Posterior cingulate gyrus (tissue), 11 donors: ENCODE measurements around the gene ZNF746.
"Not testable (repeated sequence)": the region's sequence is repeated elsewhere in the genome, so short reads cannot be mapped to it uniquely, and the experiment has no call there.

Experiments used
- DNase-seq, 10 donors: peaks; one replicate each; pipeline versions ENCODE4 v3.0.0 to v3.0.0-alpha.2; 2020 to 2021; ENCODE audit warnings: mixed read lengths in 3 of 10
- intact Hi-C: fragments of 100-400 bp; cut with DNase I; formaldehyde crosslinking; loops from one replicate; pipeline ENCODE4 v1.15.1; 2023

The ZNF746 gene

GRCh38 chr7:149493975-149494374 is 3.6 kb downstream of the ZNF746 start:
- DNase-seq = not testable (repeated sequence)
- intact Hi-C loops = loop anchor here (10.0 kb wide), 1 partner anchor 229 kb away; the partner anchor contains the start of gene ZNF783

DNA sequence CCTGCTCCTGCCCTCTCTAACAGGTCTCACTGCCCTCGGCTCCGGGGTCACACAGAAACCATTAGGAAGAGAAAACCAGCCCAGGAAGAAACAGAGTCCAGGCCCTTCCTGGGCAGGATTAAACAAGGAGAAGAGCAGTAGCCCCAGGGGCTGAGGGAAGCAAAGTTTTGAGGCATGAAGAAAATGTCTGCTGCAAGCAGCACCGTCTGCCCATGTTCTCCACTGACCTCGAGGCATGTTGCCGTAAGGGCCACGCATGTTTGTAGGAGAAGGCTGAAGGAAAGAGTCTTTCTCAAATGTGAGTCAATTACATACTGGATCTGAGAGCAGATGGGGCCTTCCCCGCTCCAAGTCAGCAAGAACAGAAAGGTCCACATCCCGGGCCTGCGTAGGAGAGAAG is 4.2 kb downstream of the ZNF746 start:
- DNase-seq = no peak
- intact Hi-C loops = loop anchor here (10.0 kb wide), 1 partner anchor 229 kb away; the partner anchor contains the start of gene ZNF783

DNA sequence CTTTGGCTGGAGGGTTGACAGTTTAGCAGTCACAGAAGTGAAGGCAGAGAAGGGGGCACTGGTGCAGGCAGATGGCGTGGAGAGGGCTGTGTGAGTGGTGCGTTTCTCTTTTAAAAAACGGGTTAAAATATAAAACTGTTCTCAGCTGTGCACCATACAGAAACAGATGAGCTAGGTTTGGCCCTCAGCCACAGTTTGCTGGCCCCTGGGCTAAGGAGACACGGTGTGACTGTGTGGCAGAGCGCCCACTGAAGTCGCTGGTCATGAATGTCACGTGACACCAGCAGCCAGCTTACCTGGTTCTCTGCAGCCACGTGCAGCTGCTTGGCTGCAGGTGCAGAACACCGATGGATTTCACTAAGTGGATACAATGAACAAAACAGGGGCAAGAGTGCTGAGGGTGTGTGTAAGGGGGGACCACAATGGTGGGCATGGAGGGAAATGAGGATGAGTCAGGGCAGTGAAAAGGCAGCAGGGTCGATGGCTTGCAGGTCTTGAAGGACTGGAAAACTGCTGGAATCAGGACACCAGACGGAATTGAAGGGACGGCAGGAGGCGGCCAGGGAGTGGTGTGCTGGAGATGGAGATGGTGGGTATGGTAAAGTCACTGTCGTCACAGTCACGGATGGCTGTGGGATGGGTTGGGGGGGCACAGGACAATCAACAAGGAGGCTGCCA is 7.4 kb downstream of the ZNF746 start:
- intact Hi-C loops = loop anchor here (10.0 kb wide), 1 partner anchor 225 kb away; the partner anchor contains the start of gene ZNF783
- DNase-seq = peak in 1 of 10 donors; percentile 54

GRCh38 chr7:149489391-149490024 is 8.1 kb downstream of the ZNF746 start:
- DNase-seq = no peak
- intact Hi-C loops = loop anchor here (10.0 kb wide), 1 partner anchor 225 kb away; the partner anchor contains the start of gene ZNF783

DNA sequence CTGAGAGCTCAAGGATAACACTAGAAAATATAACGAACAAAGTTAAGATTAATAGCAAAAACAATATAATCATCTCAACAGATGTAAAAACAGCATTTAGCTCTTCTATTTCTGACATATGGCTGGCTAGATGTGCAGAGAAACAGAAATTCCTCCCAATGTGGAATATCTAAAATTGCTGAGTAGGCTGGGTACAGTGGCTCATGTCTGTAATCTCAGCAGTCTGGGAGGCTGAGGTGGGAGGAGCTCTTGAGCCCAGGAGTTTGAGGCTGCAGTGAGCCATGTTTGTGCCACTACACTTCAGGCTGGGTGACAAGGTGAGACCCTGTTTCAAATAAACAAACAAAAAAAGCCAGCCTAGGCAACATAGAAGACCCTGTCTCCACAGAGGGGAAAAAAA is 18.0 kb downstream of the ZNF746 start:
- intact Hi-C loops = no loop called here
- DNase-seq = no peak

DNA sequence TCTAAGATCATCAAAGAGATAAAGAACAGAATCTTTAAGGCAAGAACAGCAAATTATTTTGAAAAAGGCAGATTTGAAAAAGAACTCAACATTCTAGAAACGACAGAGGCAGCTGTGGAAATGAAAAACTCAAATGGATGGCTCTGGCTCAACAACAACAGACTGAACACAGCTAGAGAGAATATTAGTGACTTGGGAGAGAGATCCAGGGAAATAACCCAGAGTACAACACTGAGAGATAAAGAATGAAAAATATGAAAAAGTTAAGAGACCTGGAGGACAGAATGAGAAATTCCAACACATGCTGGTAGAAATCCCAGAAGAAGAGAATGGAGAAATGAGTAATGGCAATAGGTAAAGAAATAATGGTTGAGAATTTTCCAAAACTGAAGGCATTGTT is 18.9 kb downstream of the ZNF746 start:
- intact Hi-C loops = no loop called here
- no peak for DNase-seq

GRCh38 chr7:149477494-149478443 is 19.8 kb downstream of the ZNF746 start:
- DNase-seq = peak in 1 of 10 donors; percentile 70

DNA sequence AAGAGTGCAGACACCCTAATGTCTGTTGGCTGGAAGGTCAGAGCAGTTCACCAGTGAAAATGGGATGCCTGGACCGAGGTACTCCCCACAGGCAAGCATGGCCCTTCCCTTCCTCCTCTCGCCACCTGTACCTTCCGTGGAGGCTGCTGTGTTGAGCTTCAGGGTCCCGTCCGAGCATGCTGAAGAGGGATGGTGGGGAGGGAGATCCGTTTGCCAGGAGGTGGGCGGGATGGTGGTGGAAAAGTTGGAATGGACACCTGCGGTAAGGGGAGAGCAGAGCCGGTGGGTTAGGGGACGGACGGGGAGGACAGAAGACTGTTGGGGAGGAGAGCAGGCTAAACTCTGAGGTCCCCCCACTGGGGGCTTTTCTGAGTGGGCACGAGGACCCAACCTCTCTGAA is 20.8 kb downstream of the ZNF746 start:
- DNase-seq = no peak
- intact Hi-C loops = no loop called here

More at GRCh38 chr7:149477494-149478443, 19.8 kb downstream of the ZNF746 start:
- intact Hi-C loops = no loop called here

DNA sequence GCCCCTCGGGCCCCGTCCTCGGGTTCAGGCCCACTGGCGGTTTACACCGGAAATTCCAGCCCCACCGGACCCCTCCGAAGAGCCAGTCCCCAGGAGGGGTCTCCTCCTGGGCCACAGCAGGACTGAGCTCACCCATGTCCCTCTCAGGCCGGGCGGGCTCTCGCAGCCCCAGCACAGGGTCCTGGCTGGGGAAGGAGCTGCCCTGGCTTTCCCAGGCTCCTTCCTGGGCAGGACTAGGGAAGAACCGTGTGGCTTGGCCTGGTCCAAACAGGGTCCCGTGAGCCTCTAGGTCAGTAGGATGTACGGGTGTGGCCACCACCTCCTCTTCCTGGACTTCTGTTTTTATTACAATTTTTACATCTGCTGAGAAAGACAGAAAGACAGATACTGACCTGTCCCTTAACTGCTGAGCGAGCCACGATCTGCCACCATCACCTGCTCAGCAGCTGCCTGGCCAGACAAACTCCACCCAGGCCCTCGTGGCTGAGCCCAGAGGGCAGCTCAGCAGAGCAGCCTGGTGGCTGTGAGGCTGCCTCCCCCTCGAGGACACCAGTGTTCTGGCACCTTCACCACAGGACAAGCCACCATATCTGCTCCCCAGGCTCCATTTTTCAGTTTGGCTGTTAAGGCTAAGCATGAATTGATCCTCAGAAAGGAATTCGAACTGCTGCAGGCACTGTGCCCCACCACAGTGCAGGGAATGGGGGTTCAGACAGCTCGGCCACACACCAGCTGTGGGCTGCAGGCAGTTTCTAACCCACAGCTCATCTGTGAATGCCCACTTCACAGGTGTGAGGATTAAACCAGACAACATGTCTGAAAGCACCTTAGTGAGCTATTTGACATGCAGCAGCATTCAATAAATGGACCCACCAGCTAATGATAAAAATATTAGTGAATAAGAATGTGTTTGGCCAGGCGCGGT is 22.2 kb downstream of the ZNF746 start:
- intact Hi-C loops = no loop called here
- DNase-seq = no peak

GRCh38 chr7:149474309-149475120 is 23.1 kb downstream of the ZNF746 start:
- peak in 1 of 10 donors; percentile 72 for DNase-seq
- intact Hi-C loops = no loop called here

DNA sequence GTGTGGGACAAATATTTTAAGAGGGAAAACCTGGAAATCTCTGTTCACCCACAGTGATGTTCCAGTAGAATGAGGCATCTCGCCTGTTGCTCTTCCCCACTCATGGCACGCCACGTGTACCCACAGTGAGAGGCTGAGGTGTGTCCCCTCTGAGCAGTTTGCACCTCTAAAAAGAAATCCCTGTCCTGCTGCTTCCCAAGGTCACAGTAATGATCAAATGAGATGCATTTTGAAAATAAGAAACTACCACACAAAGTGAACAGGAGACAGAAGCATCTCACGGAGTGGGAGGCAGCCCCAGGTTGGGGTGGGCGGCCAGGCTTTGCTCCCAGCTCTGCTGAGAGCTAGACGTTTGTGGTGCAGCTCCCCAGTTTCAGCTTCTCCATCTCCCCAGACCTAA is 24.4 kb downstream of the ZNF746 start:
- intact Hi-C loops = no loop called here

DNA sequence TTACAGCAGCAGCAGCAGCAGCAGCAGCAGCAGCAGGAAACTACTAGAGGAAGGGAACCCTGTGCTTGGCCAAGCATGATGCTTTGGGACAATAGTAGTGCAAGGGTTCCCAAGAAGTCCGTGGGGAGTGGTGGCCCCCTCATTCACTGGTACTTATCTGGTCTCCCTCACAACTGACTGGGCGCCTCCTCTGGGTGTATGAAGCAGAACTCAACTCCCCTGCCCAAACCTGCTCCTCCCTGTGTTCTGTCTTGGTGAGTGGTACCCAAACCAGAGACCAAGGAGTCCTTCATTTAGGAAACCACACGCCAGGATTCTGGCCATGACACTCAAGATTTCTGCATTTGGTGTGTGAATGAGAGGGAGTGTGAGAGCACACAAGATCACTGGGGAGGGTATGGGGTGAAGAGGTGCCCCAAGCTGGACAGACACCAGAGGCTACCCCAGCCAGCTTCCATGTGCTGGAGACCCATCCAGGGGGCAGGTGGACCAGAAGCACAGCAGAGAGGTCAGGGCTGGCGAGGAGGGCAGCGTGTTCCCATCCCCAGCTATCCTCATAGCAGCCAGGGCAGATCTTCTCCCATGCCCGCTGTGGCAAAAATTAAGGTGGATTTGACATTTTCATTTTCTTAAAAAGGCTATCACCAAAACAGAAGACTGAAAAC is 26.2 kb downstream of the ZNF746 start:
- DNase-seq = peak in 1 of 10 donors; percentile 47
- intact Hi-C loops = no loop called here

More for the DNA sequence above, 24.4 kb downstream of the ZNF746 start:
- DNase-seq = peak in 1 of 10 donors; percentile 66

GRCh38 chr7:149469806-149470205 is 27.8 kb downstream of the ZNF746 start:
- no peak for DNase-seq
- intact Hi-C loops = no loop called here

GRCh38 chr7:149468208-149468607 is 29.4 kb downstream of the ZNF746 start:
- DNase-seq = no peak
- intact Hi-C loops = no loop called here

DNA sequence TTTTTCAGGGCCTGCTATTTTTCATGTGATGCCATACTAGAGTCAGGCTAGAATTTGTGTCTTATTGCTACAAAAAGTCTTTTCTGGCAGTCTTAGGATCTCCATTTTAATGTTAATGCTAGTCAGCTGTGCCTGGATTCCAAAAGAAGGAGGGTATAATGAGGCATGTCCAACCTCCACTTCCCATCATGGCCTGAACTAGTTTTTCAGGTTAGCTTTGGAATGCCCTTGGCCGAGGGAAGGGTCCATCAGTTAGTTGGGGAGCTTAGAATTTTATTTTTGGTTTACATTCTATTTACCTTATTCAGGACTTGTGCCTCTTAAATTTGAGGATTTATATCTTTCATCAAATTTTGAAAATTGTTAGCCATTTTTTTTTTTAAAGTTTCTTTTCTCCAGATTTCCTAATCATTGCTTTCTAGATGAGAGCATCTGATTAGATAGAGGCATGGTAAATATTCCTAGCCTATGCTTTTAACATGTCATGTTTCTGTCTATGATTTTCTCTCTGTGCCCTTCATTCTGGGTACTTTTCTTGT is 30.2 kb downstream of the ZNF746 start:
- DNase-seq = no peak
- intact Hi-C loops = no loop called here

GRCh38 chr7:149466364-149466763 is 31.2 kb downstream of the ZNF746 start:
- intact Hi-C loops = no loop called here

GRCh38 chr7:149463500-149464161 is 34.0 kb downstream of the ZNF746 start:
- no peak for DNase-seq
- intact Hi-C loops = loop anchor here (5.0 kb wide), 1 partner anchor 34 kb away; the partner anchor contains the start of gene ZNF746

More at GRCh38 chr7:149466364-149466763, 31.2 kb downstream of the ZNF746 start:
- DNase-seq = no peak
